ENCODE measurements around the gene CCNL2. TPM values are rescaled to one million over a fixed set of nuclear protein-coding genes. Genes with fewer than 3 reads are reported as not detected.
A peak's percentile ranks its signal among the peaks of the same experiment; 100 is the strongest.

CCNL2 gene
- total RNA-seq, 1 donor from 2014 or later = 185 TPM

DNA sequence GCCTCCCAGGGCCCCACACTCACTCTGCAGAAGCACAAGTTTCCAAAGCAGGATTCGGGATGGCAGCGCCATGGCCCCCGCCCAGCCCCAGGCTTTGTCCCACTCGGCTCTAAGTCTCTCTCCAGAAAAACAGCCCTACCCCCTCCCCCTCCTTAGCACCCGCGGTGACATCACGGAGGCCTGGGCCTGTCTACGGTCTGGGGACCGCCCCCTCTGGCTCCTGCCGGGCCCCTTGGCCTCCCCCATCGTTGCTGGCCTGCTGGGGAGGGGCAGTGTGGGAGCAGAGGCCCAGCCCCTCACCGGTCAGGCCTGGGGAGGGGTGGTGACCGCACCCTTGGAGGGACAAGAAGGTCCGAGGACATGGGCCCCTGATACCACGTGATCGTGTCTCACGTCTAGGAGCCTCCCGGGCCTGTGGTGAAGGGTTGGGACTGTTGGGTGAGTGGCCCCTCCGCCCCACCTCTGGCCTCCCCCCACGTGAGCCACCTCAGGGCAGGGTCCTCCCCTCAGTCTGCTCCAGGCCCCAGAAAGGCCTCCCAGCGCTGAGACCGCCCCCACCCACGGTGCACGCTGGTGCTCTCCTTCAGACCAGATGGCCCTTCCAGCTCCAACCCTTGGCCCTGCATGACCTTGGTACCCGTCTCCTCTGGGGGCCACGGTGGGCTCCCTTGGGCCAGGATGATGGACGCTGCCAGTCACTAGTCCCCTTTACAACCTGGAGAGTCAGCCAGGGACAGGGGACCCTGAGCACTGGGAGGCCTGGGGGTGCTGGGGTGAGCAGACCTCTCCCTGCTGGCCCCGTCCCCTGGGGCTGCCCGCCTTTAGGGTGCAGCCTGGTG lies 40.5 kb downstream of the CCNL2 start, which contains the start of gene MXRA8:
TSS of gene MXRA8 (minus strand) at position 123 of the 839 bp plus-strand sequence. CDS start at position 72, 51 bp downstream.
- DNase-seq (ENCODE audit: low read depth) = peak; percentile 90

DNA sequence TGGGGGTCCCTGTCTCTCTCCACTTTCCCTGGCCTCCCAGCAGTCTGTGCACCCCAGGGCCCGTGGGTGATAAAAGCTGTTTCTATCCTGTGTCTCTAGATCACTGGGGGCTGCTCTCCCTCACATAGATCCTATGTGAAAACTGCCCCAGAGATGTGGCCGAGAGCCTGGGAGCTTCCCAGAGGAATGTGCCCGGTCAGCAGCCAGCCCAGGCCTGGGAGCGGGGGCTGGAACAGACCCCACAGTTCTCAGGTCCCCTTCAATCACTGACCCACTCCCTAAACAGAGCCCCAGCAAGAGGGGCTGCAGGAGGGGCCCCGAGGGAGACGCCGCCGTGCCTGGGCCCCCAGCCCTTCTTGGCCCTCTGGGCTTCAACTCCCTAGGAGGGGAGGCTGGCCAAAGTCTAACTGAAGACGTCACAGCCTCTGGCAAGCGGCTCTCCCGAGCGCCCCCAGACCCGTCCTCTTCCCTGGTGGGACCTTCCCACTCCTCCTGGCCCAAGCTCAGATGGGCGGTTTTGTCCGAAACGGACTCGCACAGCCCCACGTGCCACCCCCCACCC lies 41.2 kb downstream of the CCNL2 start:
- DNase-seq (ENCODE audit: low read depth) = peak; percentile 39

DNA sequence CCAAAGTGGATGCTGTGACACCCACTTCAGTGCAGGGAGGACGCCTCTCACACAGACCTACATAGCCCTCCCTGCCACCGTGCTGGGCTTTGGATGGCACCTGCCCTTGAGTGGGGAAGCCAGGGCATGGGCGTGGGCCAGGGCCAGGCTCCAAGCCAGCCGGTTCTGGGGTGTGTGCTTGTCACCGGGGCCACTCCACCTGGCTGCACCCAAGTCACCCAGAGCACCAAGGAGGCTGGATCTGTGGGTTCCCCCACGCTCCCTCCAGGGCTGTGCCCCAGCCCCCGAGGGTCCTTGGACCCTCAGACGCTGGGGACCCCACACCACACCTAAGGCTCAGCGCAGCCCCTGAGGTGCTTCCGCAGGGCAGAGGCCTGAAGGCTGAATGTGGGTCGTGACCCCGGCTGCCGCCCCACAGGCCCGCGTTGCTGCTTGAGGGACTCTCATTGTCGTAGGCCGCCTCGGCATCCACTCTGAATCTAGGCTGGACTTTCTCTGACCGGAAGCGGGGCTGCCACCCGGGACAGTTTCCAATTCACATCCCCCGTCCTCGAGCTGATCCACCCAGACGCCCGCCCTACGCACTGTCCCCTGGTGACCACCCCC lies 42.2 kb downstream of the CCNL2 start:
- peak; percentile 38 for DNase-seq (ENCODE audit: low read depth)

DNA sequence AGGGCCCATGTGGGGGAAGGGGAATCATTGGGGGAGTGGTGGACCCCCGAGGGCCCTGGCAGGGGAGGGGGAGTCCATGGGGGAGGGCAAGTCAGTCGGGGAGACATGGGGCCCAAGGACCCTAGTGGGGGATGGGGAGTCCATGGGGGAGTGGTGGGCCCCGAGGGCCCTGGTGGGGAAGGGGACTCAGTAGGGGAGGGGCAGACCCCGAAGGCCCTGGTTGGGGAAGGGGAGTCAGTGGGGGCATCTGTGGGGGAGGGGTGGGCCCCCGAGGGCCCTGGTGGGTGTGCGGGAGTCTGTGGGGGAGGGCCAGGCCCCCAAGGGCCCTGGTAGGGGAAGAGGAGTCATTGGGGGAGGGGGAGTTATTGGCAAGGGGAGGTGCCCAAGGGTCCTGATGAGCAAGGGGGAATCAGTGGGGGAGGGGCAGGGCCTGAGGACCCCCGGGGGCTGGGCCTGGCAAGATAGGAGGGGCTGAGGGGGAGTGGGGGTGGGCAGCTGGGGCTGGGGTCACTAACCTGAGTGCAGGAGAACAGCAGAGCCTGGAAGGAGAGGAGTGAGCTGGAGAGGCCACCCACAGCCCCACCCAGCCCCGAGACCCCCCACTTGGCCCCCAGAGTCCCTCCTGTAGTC lies 42.9 kb downstream of the CCNL2 start:
- no peak for DNase-seq (ENCODE audit: low read depth)

DNA sequence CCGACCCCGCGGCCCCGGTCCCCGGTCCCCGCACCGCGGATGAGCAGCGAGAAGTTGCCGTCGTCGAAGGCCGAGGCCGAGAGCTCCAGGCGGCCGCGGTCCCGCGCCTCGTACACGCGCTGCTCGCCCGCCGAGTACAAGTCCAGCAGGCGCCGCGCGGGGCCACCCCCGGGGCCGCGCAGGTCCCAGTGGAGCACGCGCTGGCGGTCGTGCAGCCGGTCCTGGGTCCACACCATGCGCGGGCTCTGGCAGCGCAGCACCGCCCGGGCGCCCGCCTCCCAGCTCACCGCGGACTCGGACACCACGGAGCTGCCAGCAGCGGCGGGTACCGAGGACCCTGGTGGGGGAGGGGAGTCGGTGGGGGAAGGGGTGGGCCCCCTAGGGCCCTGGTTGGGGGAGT lies 43.7 kb downstream of the CCNL2 start:
- DNase-seq (ENCODE audit: low read depth) = no peak

DNA sequence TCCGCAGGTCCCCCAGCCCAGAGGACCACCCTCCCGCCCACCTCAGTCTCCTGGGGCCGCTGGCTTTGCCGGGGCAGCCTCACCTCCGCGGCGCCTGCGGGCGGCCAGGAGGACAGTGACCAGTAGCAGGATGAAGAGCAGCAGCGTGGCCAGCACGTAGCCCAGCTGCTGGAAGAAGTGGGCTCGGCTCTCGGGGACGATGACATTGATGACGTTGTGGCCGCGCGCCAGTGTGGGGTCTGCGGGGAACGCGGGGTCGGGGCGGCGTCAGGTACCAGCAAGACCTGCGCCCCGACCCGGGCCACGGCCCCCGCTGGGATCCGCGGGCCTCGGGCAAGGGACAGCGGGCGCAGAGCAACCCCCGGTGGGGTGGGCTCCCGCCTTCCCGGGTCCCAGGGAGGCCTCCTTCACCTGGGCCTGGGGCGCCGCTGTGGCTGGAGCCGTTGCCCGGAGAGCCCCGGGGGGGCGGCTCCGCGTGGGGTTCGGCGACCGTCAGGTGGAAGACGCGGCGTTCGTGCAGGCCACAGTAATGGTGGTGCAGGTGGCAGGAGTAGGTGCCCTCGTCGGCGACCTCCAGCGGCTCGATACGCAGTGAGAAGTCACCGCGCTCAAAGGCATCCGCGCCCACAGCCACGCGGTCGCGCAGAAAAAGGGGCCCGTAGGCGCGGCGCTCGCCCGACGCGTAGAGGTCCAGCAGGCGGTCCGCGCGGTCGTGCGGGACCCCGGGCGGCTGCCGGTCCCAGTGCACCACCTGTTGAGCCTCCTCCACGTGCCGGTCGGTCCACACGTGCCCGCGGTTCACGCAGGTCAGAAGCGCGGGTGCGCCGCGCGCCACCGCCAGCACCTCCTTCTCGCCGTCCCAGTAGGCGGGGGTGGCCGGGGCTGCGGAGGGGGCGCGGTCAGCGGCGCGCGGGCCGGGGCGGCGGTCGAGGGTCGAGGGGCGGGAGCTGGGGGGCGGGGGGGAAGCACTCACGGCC lies 44.6 kb downstream of the CCNL2 start:
- DNase-seq (ENCODE audit: low read depth) = no peak

DNA sequence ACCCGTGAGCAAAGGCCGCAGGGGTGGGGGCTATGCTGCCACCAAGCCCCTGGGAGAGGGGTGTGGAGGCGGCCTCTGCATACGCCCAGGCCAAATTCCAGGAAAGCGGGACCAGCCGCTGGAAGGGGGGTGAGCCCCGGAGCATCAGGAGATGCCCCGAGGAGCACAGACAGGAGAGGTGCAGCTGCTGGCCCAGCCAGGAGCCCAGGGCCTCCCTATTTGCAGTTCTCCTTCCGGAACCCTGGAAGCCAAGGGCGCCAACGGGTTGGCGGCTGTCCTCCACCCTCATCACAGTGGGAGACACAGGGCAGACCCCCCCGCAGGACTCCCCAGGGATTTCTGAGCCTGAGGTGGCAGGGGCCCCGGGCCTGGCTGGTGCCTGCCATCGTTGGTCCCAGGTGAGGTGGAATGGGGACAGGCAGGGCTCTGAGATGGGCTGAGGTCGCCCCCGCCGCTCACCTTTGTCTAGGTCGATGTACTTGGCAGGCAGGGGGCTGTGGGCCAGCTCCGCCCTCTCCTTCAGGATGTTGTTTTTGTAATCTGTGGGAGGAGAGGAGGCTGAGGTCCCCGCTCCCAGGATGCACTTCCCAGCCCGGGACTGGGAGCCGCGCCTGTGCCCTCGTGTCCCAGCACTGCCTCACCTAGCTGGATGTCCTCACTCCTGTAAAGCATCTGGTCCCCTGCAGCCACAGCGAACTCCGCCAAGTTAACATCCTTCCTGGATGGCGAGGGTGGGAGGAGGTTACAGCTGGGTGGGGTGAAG lies 45.6 kb downstream of the CCNL2 start:
- no peak for DNase-seq (ENCODE audit: low read depth)

DNA sequence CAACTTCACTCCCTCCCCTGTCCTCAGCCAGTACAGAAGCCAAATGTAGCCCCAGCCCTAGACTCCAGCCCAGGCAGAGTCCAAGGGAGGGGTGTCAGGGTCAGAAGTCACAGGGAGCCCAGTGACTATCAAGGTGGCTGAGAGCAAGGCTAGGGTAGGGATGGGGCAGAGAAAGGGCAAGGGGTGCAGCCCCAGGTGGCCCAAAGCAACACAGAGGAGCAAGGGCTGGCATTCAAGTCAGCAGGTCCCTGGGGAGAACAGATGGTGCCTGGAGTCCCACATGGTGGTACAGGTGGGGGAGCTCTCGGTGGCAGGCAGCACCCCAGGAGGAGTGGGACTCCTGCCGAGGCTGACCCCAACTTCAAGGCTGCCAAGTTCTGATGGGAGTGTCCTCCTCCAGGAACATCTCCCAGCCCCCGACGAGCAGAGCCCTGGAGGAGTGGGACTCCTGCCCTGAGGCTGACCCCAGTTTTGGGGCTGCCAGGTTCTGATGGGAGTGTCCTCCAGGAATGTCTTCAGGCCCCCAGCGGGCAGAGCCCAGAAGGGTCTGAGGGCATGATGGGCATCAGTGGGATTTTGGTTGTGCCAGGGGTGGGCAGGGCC lies 46.2 kb downstream of the CCNL2 start:
- DNase-seq (ENCODE audit: low read depth) = no peak

DNA sequence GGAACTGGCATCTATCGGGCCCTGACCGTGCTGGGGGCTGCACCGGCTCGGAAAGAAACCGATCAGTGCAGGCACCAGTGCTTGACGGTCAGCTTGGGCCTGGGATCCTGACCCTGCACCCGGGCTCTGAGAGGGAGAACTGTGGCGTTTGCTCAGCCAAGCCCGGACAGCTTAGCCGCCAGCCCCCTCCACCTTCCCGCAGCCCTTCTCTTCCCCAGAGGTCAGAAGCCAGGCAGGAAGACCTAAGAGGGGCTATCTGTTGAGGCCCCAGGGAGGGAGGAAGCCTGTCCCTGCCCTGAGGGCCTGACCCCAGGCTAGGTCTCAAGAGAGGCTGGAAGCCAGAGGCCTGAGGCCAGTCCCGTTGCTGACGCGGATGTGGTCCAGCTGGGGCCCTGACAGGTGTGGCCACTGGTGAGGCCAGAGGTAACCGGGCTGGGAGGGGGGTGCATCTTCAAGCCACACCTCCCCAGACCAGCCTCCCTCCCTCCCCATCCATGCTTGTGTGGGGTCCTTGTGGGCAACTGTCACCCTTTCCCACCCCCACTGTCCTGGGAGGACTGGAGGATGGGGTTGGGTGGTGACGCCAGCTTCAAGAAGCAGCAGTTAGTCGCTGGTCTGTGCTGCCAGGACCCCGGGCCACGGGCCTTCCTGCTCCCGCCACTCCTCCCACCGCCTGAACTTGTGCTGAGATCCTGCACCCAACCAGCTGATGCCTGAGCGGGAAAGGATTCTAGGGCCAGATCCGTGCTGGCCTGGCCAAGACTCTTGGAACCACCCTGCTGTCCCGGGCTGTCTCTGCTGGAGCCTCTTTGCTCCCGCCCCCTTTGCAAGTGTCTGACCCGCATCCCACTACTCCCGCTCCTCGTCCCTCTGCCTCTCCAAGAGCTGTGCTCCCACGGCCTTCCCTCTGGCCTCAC lies 47.4 kb downstream of the CCNL2 start:
- DNase-seq (ENCODE audit: low read depth) = peak; percentile 55

DNA sequence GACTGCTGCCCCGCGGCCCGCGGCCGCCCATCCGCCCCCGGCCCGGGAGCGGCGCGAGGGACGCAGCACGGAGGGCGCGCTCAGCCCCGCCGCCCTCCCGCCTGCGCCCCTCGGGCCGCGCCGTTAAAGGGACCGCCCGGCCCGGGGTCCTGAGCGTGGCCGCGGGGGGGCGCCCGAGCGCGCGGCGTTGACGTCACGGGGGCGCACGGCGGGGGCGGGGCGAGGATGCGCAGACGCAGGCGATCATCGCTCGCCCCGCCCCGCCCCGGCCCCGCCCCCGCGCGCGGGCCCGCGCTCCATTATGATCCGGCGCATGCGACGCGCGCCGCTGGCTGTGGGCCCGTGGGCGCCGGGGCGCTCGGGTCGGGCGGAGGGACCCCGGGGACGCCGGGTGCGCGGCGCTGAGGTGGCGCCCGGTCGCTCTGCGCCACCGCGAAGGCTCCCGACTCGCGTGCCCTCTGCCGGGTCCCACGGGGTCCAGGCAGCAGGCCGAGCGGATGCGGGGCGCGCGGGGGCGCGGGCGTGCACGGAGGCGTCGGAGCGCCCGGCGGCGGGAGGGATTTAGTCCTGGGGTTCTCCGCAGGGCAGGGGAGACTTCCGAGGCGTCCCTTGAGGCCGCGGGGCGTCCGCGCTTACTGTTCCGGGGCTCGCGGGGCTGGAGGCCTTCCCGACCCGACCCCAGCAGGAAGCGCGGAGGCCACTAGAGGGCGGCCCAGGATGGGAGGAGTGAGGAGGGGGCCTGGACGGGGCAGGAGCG lies 49.7 kb downstream of the CCNL2 start, which contains the start of gene DVL1:
TSS of gene DVL1 (minus strand) at position 163 of the 757 bp plus-strand sequence. CDS start 353 bp downstream, outside the sequence.
- DNase-seq (ENCODE audit: low read depth) = peak; percentile 79

DNA sequence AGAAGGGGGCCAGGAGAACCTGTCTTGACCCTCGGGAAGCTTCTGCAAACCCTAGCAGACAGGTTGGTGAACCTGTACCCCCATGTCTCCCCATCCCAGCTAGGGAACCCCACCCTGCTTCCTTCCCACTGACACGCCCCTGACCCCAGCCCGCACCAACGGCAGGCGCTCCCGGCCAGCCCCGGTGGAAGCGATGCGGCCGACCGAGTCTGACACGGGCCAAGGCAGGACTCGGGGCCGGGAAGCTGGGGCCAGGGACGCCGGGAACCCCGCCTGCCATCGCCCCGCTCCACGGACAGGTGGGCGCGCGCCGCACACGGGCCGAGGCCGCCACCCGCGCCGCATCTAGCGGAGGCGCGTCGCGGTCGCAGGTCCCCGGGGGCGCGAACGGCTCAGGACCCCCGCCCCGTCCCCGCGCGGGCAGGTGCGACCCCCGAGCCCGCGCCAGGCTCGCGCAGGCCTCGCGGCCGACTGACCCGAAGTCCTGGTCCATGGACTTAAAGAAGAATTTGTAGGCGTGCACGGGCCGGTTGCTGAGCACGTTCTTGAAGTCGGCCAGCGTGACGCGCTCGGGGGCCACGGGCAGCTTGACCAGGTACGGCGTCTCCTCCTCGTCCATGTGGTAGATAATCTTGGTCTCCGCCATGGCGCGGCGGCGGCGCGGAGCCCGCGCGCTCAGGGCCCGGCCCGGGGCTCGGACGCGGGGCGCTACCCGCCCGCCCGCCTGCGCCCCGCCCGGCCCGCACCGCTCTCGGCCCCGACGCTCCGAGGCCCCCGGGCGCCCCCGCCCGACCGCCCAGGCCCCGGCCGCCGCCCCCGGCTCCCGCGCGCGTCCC lies 50.5 kb downstream of the CCNL2 start:
- no peak for DNase-seq (ENCODE audit: low read depth)

DNA sequence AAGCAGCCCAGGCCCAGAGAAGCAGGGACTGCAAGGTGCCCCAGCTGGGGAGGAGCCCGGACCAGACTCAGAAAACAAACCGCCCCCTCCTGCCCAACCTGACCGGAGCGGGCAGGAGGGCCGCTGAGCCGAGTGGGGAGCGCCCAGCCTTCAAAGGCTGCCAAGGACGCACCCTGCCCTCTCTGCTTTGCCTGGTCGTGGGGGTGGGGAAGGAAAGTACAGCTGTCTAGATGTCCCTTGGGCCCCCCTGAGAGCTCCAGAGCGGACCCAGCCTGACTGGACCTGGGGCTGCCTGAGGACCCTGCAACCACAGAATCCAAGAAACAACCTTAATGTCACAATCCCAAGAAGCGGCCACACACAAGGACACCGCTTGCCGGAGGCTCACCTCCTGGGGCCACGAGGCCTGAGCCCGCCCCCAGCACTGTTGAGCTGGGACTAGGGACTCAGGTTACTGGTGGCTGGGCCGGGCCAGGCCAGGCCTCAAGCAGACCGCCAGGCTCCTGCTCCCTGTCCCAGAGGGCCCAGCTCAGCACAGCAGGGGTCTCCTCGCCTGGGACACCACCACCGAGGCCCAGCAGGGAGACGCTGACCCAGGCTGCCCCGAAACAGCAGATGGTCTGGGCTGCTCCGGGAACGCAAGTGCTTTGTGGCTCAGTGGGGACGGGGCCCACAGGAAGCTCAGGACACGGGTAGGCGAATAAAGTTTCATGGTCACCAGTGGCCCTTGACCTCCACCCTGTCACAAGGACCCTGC lies 51.3 kb downstream of the CCNL2 start:
- peak; percentile 60 for DNase-seq (ENCODE audit: low read depth)

DNA sequence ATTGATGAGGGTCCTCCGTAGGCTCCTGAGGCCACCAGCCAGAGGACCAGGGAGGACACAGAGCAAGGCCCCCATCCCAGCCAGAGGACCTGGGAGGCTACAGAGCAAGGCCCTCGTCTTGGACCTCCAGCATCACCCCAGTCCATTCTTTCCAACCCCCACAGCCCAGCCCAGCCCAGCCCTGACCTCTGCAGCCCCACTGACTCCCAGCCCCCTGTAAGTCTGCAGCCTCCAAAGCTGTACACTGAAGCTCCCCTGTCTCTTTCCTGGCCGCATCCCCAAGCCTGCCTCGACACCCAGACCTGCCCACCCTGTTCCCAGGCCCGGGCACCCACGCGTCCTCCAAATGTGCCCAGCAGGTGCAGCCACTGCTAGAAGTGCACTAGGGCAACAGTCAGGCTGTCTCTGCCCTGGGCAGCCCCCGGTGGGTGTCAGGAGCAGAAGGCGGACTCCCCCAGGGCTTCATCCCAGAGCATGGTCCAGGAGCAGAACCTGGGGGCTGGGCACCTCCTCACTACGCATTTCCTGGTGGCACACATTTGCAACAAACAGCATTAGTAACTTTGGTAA lies 52.0 kb downstream of the CCNL2 start:
- no peak for DNase-seq (ENCODE audit: low read depth)

DNA sequence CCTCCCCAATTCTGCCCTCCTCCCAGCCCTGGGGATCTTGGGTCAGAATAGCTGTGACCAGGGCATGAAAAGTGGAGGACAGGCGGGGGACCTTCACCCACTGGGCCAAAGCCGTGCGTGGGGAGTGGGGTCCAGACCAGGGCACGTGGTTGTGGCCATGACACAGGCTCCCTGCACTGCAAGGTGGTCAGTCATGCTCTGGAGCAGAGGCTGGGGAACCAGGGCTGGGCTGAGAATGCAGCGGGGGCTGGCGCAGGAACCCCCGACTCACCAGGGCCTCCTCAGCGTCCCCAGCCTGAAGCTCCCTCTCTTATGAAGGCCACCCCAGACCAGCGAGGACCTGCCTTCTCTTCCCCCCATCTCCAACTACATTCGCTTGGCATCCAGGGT lies 52.6 kb downstream of the CCNL2 start:
- no peak for DNase-seq (ENCODE audit: low read depth)

DNA sequence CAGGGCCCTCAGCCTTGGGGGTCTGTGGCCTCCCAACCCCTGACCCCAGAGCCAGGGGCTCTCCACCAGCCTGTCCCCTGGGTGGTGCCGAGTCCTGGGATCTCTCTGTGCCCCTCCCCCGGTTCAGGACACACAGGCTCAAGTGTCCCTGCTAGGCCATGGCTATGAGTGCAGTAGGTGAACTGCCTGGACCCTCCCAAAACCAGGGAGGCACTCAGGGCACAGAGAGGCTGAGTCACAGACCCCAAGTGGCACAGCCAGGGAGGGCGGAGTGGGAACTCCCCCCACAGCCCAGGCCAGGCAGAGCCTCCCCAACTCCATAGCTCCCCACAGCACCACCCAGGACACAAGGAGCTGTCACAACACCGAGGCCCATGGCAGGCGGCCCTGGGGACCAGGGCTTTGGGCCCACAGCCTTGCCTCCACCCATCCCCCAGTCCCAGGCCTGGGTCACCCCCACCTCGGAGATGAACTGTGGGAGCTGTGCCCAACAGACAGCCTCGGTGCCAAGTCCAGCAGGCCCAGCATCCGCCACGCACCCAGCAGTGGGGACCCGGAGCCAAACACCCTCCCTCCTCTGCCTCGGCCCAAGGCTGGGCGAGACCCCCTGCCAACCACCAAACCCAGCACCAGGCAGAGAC lies 53.2 kb downstream of the CCNL2 start:
- DNase-seq (ENCODE audit: low read depth) = no peak
